GM12878 (cell line): ENCODE data around the gene FCAMR. TPM values are rescaled to one million over a fixed set of nuclear protein-coding genes. Genes with fewer than 3 reads are reported as not detected.
A peak's percentile ranks its signal among the peaks of the same experiment; 100 is the strongest.

ENCODE experiments used
- ATAC-seq: fragments of 200-7000 bp; cut with Tn5 transposase; 3 replicates; pipeline ENCODE4 v1.9.1; 2020; ENCODE audit warnings: mild to moderate bottlenecking, moderate library complexity
- BruUV-seq: library from RNA; stranded (reverse); fragments of 400-500 nt; replicated peaks from 2 replicates; lab custom pipeline; 2021; lab: Mats Ljungman, UMichigan
- CTCF ChIA-PET: fragments of 300-600 bp; sonication (Branson Sonifier 250); formaldehyde crosslinking; extraction: SDS; loops from one replicate; lab custom pipeline; 2021; ENCODE audit warnings: inconsistent platforms; lab: Yijun Ruan, JAX
- POLR2A ChIA-PET: fragments of 350-600 bp; formaldehyde crosslinking; extraction: SDS; loops from one replicate; lab custom pipeline; 2021; ENCODE audit warnings: inconsistent platforms; lab: Charles Lee
- RAD21 ChIA-PET: fragments of 300-600 bp; sonication (Branson Sonifier 250); formaldehyde crosslinking; loops from one replicate; lab custom pipeline; 2023; ENCODE audit warnings: antibody characterized with exemption; ENCODE audit not compliant: unreplicated experiment; lab: Charles Lee
- SMC1A ChIA-PET: fragments of 300-600 bp; sonication (Branson Sonifier 250); formaldehyde crosslinking; loops from one replicate; lab custom pipeline; 2023; ENCODE audit not compliant: unreplicated experiment, uncharacterized antibody; lab: Charles Lee
- DNase-seq: peaks from one replicate; pipeline ENCODE4 v3.0.0-alpha.2; 2011; ENCODE audit warnings: low read depth, low spot score
- FAIRE-seq: peaks from 3 replicates; lab custom pipeline; 2011; peaks lifted over from hg19 to GRCh38; lab: Jason Lieb, UNC
- H2AFZ ChIP-seq: 2 replicates; pipeline ENCODE4 v1.6.0; 2011; ENCODE audit warnings: low read depth, low read length, control low read depth; ENCODE audit not compliant: control insufficient read depth
- H3K27ac ChIP-seq: 2 replicates; pipeline ENCODE4 v1.5.1; 2011; ENCODE audit warnings: control low read depth; ENCODE audit not compliant: control insufficient read depth, insufficient read depth
- H3K27me3 ChIP-seq, 2 experiments: replicated peaks in 1 of 2; 2 replicates each; pipeline versions ENCODE4 v1.6.0 to v1.6.1; 2011; ENCODE audit warnings: low read length in 1 of 2; ENCODE audit not compliant: control insufficient read depth in 2 of 2, insufficient read depth in 2 of 2
- H3K36me3 ChIP-seq, 2 experiments: 2 replicates each; pipeline ENCODE4 v1.5.1; 2011; ENCODE audit warnings: low read length in 1 of 2; ENCODE audit not compliant: control insufficient read depth in 2 of 2, insufficient read depth in 2 of 2
- H3K4me1 ChIP-seq: 2 replicates; pipeline ENCODE4 v1.6.1; 2011; ENCODE audit warnings: mild to moderate bottlenecking, low read length, moderate library complexity, mixed read lengths; ENCODE audit not compliant: control insufficient read depth, insufficient read depth
- H3K4me2 ChIP-seq: 2 replicates; pipeline ENCODE4 v1.6.0; 2011; ENCODE audit warnings: control low read depth; ENCODE audit not compliant: control insufficient read depth, insufficient read depth
- H3K4me3 ChIP-seq: fragments of 200-600 bp; sonication (generic); 2 replicates; pipeline ENCODE4 v1.5.1; 2016
- H3K79me2 ChIP-seq: 2 replicates; pipeline ENCODE4 v1.6.0; 2011; ENCODE audit warnings: low read length; ENCODE audit not compliant: control insufficient read depth, insufficient read depth
- H3K9ac ChIP-seq: 2 replicates; pipeline ENCODE4 v1.8.0; 2011; ENCODE audit warnings: low read length, control low read depth, mixed read lengths; ENCODE audit not compliant: control insufficient read depth, insufficient read depth
- H3K9me3 ChIP-seq: replicated peaks from 3 replicates; pipeline ENCODE4 v1.5.1; 2011; ENCODE audit warnings: mild to moderate bottlenecking, low read length; ENCODE audit not compliant: control insufficient read depth, insufficient read depth
- H4K20me1 ChIP-seq: 2 replicates; pipeline ENCODE4 v1.6.0; 2011; ENCODE audit not compliant: control insufficient read depth, insufficient read depth
- ASH2L ChIP-seq: fragments of 300-600, 200-600 bp; sonication (generic); IDR thresholded peaks from 2 replicates; pipeline ENCODE4 v1.6.1; 2017; ENCODE audit warnings: low read depth, mild to moderate bottlenecking, borderline replicate concordance
- EP300 ChIP-seq, 2 experiments: fragments of 150-350 bp in 1 of 2; IDR thresholded peaks; 2 replicates each; pipeline ENCODE4 v1.6.1; 2011 to 2012; ENCODE audit warnings: low read depth in 2 of 2, low read length in 2 of 2, borderline replicate concordance in 1 of 2, improper control_type of control experiment in 1 of 2, inconsistent platforms in 1 of 2; ENCODE audit not compliant: control insufficient read depth in 1 of 2
- MEF2B ChIP-seq: fragments of 450-650 bp; IDR thresholded peaks from 2 replicates; pipeline ENCODE4 v1.6.1; 2018; ENCODE audit warnings: mild to moderate bottlenecking, moderate library complexity; ENCODE audit not compliant: partially characterized antibody, poor library complexity, severe bottlenecking
- MTA2 ChIP-seq: fragments of 450-650 bp; IDR thresholded peaks from 2 replicates; pipeline ENCODE4 v1.6.1; 2016; ENCODE audit warnings: low read depth, mild to moderate bottlenecking, moderate library complexity
- SIX5 ChIP-seq: IDR thresholded peaks from 2 replicates; pipeline ENCODE4 v1.6.1; 2011; ENCODE audit warnings: mild to moderate bottlenecking, low read depth, low read length, moderate library complexity; ENCODE audit not compliant: severe bottlenecking
- SRF ChIP-seq, 2 experiments: IDR thresholded peaks; 2 replicates each; pipeline ENCODE4 v1.6.1; 2011; ENCODE audit warnings: low read depth in 2 of 2, low read length in 2 of 2, mild to moderate bottlenecking in 1 of 2, moderate library complexity in 1 of 2
- WGBS: methylation state at CpG from one replicate; pipeline ENCODE4 v1.1.6; 2016; ENCODE audit warnings: low lambda C conversion rate; ENCODE audit not compliant: insufficient replicate concordance, insufficient coverage; ENCODE audit errors: missing lambda C conversion rate; 5-methylcytosine and 5-hydroxymethylcytosine counted together
- in situ Hi-C: fragments of 300-500 bp; cut with MboI; formaldehyde crosslinking; loops from 9 replicates; pipeline ENCODE4 v1.14.3; 2018; ENCODE audit warnings: mixed read lengths
- intact Hi-C: fragments of 100-400 bp; cut with micrococcal nuclease; formaldehyde crosslinking; loops from one replicate; pipeline ENCODE4 v1.14.2; 2022; ENCODE audit not compliant: unreplicated experiment
- polyA plus RNA-seq, 11 experiments: library from polyadenylated mRNA; depleted of rRNA in 4 of 11; unstranded in 6 of 11; stranded (reverse) in 5 of 11; fragments of >200 nt; fragmentation: Nextera tagmentation in 4 of 11; fragmentation: Illumina TruSeq in 1 of 11; extraction: Ambion mirVana in 4 of 11; extraction: Trizol in 1 of 11; gene quantifications; 1 replicate in 1 of 11; 2 replicates in 10 of 11; pipeline versions ENCODE4 v1.2.1 to v1.2.3, GENCODE V29; 2011 to 2016; ENCODE audit warnings: inconsistent platforms in 2 of 11, missing spikeins in 2 of 11, low read depth in 1 of 11
- total RNA-seq, 4 experiments: library from RNA; depleted of rRNA in 3 of 4; stranded (reverse); fragments of >200 nt in 3 of 4; fragmentation: Illumina TruSeq in 1 of 4; extraction: Trizol in 1 of 4; gene quantifications; 2 replicates each; pipeline versions ENCODE4 v1.2.1 to v1.2.3, GENCODE V29; 2013 to 2021
- TF ChIP-seq, protein P1 (sequence below): fragments of 450-650 bp; IDR thresholded peaks from 2 replicates; pipeline ENCODE4 v1.6.1; 2017; ENCODE audit warnings: mild to moderate bottlenecking, moderate library complexity
- TF ChIP-seq, protein P2 (sequence below): fragments of 450-650 bp; IDR thresholded peaks from 2 replicates; pipeline ENCODE4 v1.6.1; 2016; ENCODE audit warnings: mild to moderate bottlenecking
- TF ChIP-seq, protein P3 (sequence below): fragments of 450-650 bp; IDR thresholded peaks from 2 replicates; pipeline ENCODE4 v1.6.1; 2017; ENCODE audit warnings: mild to moderate bottlenecking, low read depth, inconsistent platforms; ENCODE audit not compliant: poor library complexity, severe bottlenecking
- TF ChIP-seq, protein P4 (sequence below): IDR thresholded peaks from 2 replicates; pipeline ENCODE4 v1.6.1; 2012; ENCODE audit warnings: low read depth, low read length, improper control_type of control experiment

Gene FCAMR
- total and polyA plus RNA-seq, 10 of the 15 experiments (the other 5 are each of a cell fraction or from before 2014, with no cell fraction given), result 0.04 to 0.15 (median 0.06) TPM; not detected in 3

GRCh38 chr1:206921772-206922265 is 48.4 kb downstream of the FCAMR start, which contains the start of gene FCMR:
FCMR (minus strand) TSS chr1:206921941; CDS start chr1:206921854, 87 bp downstream.
- RAD21 ChIA-PET, result interaction anchor here (0.6 to 12.9 kb wide), 15 partner anchors 9 to 1250 kb away, joined by 3 to 371 read pairs (median 4); partner anchors contain the start of genes DYRK3, FCAMR and IL19
- no peaks in the 10 kb centered on the region for H3K27me3 ChIP-seq
- FAIRE-seq (no peak), DNase-seq (peak; percentile 86), ATAC-seq (peak; percentile 21)
- peaks cover 76% of the 10 kb centered on the region for H3K79me2 ChIP-seq
- 2% methylated on average over 7 of the region's 7 CpGs for WGBS
- peak within 1 kb of the TSS; percentile 95 for H3K4me2 ChIP-seq
- no peaks in the 10 kb centered on the region for H3K9me3 ChIP-seq
- H3K4me3 ChIP-seq, result peak within 1 kb of the TSS; percentile 86
- peaks cover 48% of the 10 kb centered on the region for H3K4me1 ChIP-seq
- SMC1A ChIA-PET, result interaction anchor here (0.6 to 12.6 kb wide), 17 partner anchors 10 to 428 kb away, joined by 3 to 431 read pairs (median 4); partner anchors contain the start of genes DYRK3, IL10, IL19 and PIGR
- POLR2A ChIA-PET, result interaction anchor here (0.9 to 12.2 kb wide), 13 partner anchors 9 to 426 kb away, joined by 3 to 222 read pairs (median 5); partner anchors contain the start of genes IL10 and IL19
- H3K9ac ChIP-seq, result peak within 1 kb of the TSS; percentile 94
- H2AFZ ChIP-seq, result no peak within 1 kb of the TSS; the same call in 1 of the 2 replicates
- CTCF ChIA-PET, result interaction anchor here (0.9 to 12.9 kb wide), 19 partner anchors 9 to 287 kb away, joined by 3 to 643 read pairs (median 4); partner anchors contain the start of genes FCAMR and IL20
- peak within 1 kb of the TSS; percentile 99 for H3K27ac ChIP-seq
- no peaks in the 10 kb centered on the region for H4K20me1 ChIP-seq
- no TSS peak for BruUV-seq
- intact Hi-C loops, result loop anchor here (5.0 kb wide), 2 partner anchors 205 to 240 kb away; partner anchors contain the start of gene MAPKAPK2
- H3K36me3 ChIP-seq, result peaks cover 0 to 5% of the 10 kb centered on the region in 2 experiments; a peak in 1 of 4 replicates
- in situ Hi-C loops, result loop anchor here (10.0 kb wide), 1 partner anchor 413 kb away; no protein-coding TSS in a partner anchor
- TF ChIP-seq, protein P1, sequence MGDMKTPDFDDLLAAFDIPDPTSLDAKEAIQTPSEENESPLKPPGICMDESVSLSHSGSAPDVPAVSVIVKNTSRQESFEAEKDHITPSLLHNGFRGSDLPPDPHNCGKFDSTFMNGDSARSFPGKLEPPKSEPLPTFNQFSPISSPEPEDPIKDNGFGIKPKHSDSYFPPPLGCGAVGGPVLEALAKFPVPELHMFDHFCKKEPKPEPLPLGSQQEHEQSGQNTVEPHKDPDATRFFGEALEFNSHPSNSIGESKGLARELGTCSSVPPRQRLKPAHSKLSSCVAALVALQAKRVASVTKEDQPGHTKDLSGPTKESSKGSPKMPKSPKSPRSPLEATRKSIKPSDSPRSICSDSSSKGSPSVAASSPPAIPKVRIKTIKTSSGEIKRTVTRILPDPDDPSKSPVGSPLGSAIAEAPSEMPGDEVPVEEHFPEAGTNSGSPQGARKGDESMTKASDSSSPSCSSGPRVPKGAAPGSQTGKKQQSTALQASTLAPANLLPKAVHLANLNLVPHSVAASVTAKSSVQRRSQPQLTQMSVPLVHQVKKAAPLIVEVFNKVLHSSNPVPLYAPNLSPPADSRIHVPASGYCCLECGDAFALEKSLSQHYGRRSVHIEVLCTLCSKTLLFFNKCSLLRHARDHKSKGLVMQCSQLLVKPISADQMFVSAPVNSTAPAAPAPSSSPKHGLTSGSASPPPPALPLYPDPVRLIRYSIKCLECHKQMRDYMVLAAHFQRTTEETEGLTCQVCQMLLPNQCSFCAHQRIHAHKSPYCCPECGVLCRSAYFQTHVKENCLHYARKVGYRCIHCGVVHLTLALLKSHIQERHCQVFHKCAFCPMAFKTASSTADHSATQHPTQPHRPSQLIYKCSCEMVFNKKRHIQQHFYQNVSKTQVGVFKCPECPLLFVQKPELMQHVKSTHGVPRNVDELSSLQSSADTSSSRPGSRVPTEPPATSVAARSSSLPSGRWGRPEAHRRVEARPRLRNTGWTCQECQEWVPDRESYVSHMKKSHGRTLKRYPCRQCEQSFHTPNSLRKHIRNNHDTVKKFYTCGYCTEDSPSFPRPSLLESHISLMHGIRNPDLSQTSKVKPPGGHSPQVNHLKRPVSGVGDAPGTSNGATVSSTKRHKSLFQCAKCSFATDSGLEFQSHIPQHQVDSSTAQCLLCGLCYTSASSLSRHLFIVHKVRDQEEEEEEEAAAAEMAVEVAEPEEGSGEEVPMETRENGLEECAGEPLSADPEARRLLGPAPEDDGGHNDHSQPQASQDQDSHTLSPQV, result peak; percentile 78; the same call in 1 of the 2 replicates
- TF ChIP-seq EP300 (IDR thresholded peaks at IDR 0.05; ENCODE audit: borderline replicate concordance in 1 of 2, control insufficient read depth in 1 of 2, low read depth in 2 of 2, low read length in 2 of 2), result peak in 1 of 2 experiments; percentile 49; a peak in 1 of 4 replicates
- TF ChIP-seq ASH2L, result 0 out of 2 replicates have a peak, but pooled peaks have one; percentile 25
- peak; percentile 77 for TF ChIP-seq MTA2
- no peak for TF ChIP-seq SIX5
- TF ChIP-seq, protein P2, sequence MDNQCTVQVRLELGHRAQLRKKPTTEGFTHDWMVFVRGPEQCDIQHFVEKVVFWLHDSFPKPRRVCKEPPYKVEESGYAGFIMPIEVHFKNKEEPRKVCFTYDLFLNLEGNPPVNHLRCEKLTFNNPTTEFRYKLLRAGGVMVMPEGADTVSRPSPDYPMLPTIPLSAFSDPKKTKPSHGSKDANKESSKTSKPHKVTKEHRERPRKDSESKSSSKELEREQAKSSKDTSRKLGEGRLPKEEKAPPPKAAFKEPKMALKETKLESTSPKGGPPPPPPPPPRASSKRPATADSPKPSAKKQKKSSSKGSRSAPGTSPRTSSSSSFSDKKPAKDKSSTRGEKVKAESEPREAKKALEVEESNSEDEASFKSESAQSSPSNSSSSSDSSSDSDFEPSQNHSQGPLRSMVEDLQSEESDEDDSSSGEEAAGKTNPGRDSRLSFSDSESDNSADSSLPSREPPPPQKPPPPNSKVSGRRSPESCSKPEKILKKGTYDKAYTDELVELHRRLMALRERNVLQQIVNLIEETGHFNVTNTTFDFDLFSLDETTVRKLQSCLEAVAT, result peak; percentile 91
- TF ChIP-seq, protein P3, sequence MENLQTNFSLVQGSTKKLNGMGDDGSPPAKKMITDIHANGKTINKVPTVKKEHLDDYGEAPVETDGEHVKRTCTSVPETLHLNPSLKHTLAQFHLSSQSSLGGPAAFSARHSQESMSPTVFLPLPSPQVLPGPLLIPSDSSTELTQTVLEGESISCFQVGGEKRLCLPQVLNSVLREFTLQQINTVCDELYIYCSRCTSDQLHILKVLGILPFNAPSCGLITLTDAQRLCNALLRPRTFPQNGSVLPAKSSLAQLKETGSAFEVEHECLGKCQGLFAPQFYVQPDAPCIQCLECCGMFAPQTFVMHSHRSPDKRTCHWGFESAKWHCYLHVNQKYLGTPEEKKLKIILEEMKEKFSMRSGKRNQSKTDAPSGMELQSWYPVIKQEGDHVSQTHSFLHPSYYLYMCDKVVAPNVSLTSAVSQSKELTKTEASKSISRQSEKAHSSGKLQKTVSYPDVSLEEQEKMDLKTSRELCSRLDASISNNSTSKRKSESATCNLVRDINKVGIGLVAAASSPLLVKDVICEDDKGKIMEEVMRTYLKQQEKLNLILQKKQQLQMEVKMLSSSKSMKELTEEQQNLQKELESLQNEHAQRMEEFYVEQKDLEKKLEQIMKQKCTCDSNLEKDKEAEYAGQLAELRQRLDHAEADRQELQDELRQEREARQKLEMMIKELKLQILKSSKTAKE, result peak; percentile 61
- TF ChIP-seq MEF2B, result peak; percentile 76
- TF ChIP-seq SRF (IDR thresholded peaks at IDR 0.05; ENCODE audit: low read depth in 2 of 2, low read length in 2 of 2), result no peak
- TF ChIP-seq, protein P4, sequence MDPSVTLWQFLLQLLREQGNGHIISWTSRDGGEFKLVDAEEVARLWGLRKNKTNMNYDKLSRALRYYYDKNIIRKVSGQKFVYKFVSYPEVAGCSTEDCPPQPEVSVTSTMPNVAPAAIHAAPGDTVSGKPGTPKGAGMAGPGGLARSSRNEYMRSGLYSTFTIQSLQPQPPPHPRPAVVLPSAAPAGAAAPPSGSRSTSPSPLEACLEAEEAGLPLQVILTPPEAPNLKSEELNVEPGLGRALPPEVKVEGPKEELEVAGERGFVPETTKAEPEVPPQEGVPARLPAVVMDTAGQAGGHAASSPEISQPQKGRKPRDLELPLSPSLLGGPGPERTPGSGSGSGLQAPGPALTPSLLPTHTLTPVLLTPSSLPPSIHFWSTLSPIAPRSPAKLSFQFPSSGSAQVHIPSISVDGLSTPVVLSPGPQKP, result 0 out of 2 replicates have a peak, but pooled peaks have one; percentile 12
